ENCODE results near the gene C1orf105.

C1orf105 gene

DNA sequence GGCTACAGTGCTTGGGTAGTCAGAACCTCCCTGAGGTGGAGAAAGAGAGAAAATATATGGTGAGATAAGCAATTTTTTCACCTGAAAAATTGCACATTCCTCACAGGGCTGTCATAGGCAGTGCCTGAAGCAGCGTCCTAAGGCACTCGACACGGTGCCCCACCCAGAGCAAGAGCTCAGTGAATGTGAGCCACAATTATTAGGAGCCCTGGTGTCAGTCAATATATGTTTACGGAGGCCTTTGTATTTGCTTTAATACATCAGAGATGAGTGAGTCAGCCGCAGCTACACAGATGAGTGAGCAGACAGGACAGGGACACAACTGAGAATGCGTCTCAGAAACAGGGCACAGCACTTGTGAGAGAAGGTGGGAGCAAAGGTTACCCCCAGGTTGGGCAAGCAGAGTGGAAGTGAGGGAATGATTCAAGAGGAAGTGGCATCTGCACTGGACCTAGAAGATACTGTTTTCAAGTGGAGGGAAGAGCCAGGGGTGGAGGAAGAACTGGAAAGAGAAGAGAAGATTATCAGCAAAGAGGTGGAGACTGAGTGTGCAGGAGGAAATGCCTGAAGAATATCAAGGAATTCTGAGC lies 28.6 kb downstream of the C1orf105 start:
- Histone ChIP-seq H3K27ac (ENCODE audit: low read depth, low read length) (no peak overlapping the region), H3K9ac (ENCODE audit: low read depth, low read length) (no peak overlapping the region)

DNA sequence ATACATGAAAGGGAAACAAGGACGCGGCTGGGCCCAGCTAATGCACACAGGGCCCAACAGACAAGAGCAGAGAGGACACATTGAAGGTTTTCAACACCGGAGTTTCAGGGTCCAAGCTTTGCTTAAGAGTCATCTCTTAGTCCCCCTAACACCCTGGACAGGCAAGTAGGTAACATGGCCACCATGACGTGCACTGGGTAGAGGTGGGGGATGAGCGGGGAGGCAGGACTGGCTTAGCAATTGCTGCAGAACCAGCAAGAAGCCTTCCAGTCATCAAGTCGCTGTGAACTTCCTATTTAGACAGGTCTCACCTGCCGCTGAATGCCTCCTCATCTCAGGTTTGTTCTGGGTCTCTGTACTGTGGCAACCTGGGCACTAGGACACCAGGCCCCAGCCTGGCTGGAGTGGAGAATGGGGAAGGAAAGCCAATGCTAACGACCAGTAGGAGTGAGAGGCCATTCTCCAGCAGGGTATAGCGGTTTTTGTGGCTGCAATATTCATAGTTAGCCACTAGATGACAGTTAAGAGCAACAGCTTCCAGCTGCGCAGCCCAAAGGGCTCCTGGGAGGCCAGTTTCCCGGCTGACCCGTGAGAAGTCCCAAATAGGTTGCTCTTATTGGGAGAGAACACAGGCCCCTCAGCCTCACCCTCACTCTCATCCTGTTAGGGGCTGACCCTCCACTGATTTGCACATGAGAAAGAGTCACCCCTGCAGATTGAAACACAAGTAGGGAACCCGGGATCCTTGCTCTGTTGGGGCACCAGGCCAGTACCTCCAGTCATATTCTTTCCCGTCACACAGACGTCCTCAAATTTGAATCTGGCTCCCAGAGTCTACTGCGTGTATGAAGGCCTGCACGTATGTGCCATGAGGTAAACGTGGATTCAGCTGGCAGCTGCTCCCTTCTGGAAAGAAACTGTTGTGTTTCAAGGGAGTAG lies 29.4 kb downstream of the C1orf105 start:
- Histone ChIP-seq H3K4me1 (ENCODE audit: insufficient read depth, low read length) (peaks cover 3% of the 10 kb centered on the region; the same call in 1 of the 2 replicates), H3K4me3 (ENCODE audit: low read length) (no peak overlapping the region), H3K9ac (ENCODE audit: low read depth, low read length) (no peak overlapping the region), H3K27ac (ENCODE audit: low read depth, low read length) (no peak overlapping the region), H3K36me3 (ENCODE audit: insufficient read depth, low read length) (no peaks in the 10 kb centered on the region), H3K9me3 (ENCODE audit: insufficient read depth, low read depth, low read length) (no peaks in the 10 kb centered on the region), H3K27me3 (ENCODE audit: insufficient read depth, low read length) (no peaks in the 10 kb centered on the region)
- WGBS: 67% methylated on average over 18 of the region's 18 CpGs

More for the DNA sequence above, 28.6 kb downstream of the C1orf105 start:
- 95% methylated on average over 6 of the region's 6 CpGs for WGBS
- H3K4me3 ChIP-seq (ENCODE audit: low read length): no peak overlapping the region
- no peaks in the 10 kb centered on the region for H3K27me3 ChIP-seq (ENCODE audit: insufficient read depth, low read length)
- peaks cover 3% of the 10 kb centered on the region; the same call in 1 of the 2 replicates for H3K4me1 ChIP-seq (ENCODE audit: insufficient read depth, low read length)
- no peaks in the 10 kb centered on the region for H3K36me3 ChIP-seq (ENCODE audit: insufficient read depth, low read length)
- H3K9me3 ChIP-seq (ENCODE audit: insufficient read depth, low read depth, low read length): no peaks in the 10 kb centered on the region

DNA sequence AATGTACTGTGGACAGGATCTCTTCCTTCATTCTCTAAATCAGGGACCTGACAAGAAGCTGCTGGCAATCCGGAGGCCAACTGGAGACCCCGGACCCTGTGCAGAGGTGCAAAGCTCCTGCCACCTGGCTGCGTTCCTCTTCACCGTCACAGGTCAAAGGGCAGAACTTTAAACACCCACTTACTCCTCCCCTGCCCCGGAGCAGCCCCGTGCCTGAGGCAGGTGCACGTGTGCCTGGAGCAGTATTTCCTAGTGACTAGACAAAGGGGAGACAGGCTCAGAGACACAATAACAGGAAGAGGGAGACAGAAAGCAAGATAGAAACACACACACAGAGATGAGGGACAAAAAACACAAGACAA lies 30.0 kb downstream of the C1orf105 start:
- H3K4me3 ChIP-seq (ENCODE audit: low read length): no peak overlapping the region
- no peak overlapping the region for H3K27ac ChIP-seq (ENCODE audit: low read depth, low read length)
- H3K9me3 ChIP-seq (ENCODE audit: insufficient read depth, low read depth, low read length): no peaks in the 10 kb centered on the region
- WGBS: 83% methylated on average over 7 of the region's 7 CpGs
- peaks cover 3% of the 10 kb centered on the region; the same call in 1 of the 2 replicates for H3K4me1 ChIP-seq (ENCODE audit: insufficient read depth, low read length)
- no peaks in the 10 kb centered on the region for H3K36me3 ChIP-seq (ENCODE audit: insufficient read depth, low read length)
- no peaks in the 10 kb centered on the region for H3K27me3 ChIP-seq (ENCODE audit: insufficient read depth, low read length)
- H3K9ac ChIP-seq (ENCODE audit: low read depth, low read length): no peak overlapping the region

DNA sequence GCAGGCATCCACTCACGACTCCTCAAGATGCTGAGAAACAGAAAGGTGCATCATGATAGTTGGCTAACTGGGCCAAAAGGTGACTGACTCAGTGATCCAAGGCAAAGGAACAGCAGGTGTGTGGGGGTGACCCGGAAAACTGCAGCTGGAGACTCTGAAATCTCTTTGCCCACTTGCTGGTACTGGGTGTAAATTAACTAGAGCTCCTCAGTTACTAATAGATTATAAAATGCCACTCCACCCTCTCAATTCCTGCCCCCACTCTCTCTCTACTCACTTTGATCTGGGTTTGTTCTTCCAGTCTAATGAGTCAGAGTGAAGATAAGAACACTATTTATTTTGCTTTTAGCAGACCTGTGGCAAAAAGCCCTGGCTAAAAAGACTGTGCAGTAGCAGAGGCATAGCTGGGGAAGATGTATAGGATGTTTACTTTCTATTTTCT lies 30.5 kb downstream of the C1orf105 start:
- Histone ChIP-seq H3K9ac (ENCODE audit: low read depth, low read length) (no peak overlapping the region), H3K27me3 (ENCODE audit: insufficient read depth, low read length) (no peaks in the 10 kb centered on the region), H3K4me1 (ENCODE audit: insufficient read depth, low read length) (peaks cover 3% of the 10 kb centered on the region; the same call in 1 of the 2 replicates), H3K27ac (ENCODE audit: low read depth, low read length) (no peak overlapping the region), H3K9me3 (ENCODE audit: insufficient read depth, low read depth, low read length) (no peaks in the 10 kb centered on the region), H3K36me3 (ENCODE audit: insufficient read depth, low read length) (no peaks in the 10 kb centered on the region), H3K4me3 (ENCODE audit: low read length) (no peak overlapping the region)
- WGBS: 97% methylated on average over 2 of the region's 2 CpGs

DNA sequence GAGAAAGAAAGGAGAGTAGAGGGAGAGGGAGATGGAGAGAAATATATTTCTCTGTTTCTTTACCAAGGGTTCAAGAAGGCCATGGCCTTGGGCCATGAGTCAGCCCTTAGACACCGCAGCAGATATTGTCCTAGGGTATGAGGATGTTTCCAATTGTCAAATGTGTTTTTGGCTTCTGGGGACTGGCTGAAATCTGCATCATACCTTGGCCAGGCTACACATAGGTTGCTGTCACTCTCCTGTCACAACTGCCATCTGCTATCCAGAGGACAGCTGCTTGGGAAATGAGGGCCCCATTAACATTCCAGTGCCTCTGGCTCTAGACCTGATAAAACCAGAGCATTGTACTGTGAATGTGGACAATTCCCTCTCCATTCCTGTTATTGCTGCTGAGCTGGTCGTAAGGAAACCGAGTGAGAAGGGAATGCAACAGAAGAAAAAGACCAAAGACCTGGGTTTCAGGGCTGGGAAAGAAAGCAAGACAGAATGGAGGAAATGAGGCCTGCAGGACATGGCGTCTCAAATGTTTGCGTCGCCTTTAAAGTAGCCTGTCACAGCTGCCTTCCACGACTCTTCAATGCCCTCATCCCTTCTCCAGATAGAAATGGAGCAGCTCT lies 32.2 kb downstream of the C1orf105 start:
- H3K27ac ChIP-seq (ENCODE audit: low read depth, low read length): no peak overlapping the region
- H3K9me3 ChIP-seq (ENCODE audit: insufficient read depth, low read depth, low read length): no peaks in the 10 kb centered on the region
- no peak overlapping the region for H3K4me3 ChIP-seq (ENCODE audit: low read length)
- H3K9ac ChIP-seq (ENCODE audit: low read depth, low read length): no peak overlapping the region
- H3K36me3 ChIP-seq (ENCODE audit: insufficient read depth, low read length): no peaks in the 10 kb centered on the region
- H3K27me3 ChIP-seq (ENCODE audit: insufficient read depth, low read length): no peaks in the 10 kb centered on the region
- WGBS: 83% methylated on average over 7 of the region's 7 CpGs
- peaks cover 3% of the 10 kb centered on the region; the same call in 1 of the 2 replicates for H3K4me1 ChIP-seq (ENCODE audit: insufficient read depth, low read length)

DNA sequence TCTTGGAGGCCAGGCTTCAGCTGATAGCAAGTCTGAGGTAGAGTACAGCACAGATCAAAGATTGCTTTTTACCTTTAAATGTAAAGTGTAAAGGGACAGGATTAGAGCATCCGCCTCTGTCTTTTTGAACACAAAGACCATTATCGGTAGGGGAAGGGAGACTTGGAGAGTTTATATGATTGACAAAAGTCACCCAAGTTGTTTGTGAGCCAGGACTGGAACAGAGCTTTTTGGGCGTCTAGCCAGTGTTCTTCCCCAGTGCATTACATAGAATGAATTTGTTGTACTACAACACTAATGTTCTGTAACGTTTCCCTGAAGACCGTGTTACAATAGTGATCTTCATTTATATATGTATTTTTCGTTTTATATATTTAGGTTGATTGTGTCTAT lies 32.7 kb downstream of the C1orf105 start:
- no peak overlapping the region for H3K9ac ChIP-seq (ENCODE audit: low read depth, low read length)
- no peak overlapping the region for H3K27ac ChIP-seq (ENCODE audit: low read depth, low read length)
- 95% methylated on average over 3 of the region's 6 CpGs for WGBS
- no peaks in the 10 kb centered on the region for H3K9me3 ChIP-seq (ENCODE audit: insufficient read depth, low read depth, low read length)
- H3K4me3 ChIP-seq (ENCODE audit: low read length): no peak overlapping the region
- no peaks in the 10 kb centered on the region for H3K27me3 ChIP-seq (ENCODE audit: insufficient read depth, low read length)
- H3K4me1 ChIP-seq (ENCODE audit: insufficient read depth, low read length): peaks cover 3% of the 10 kb centered on the region; the same call in 1 of the 2 replicates
- H3K36me3 ChIP-seq (ENCODE audit: insufficient read depth, low read length): no peaks in the 10 kb centered on the region

DNA sequence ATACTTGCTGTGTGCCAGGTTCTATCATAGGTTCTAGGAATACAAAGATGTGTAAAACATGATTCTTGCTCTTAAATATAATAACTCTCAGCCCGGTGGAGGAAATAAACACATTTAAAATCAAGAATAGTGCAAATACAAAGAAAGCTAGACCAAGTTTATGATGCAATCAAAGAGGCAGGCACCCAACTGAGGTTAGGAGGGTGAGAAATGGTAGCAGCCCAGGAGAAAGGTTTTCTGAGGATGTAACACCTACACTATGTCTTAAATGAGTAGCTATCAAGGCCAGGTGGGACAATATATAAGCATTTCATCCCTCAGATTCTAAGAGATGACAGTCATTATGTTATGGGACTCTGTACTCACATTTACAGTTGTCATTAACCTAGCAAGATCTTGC lies 33.1 kb downstream of the C1orf105 start:
- Histone ChIP-seq H3K9me3 (ENCODE audit: insufficient read depth, low read depth, low read length) (no peaks in the 10 kb centered on the region), H3K27me3 (ENCODE audit: insufficient read depth, low read length) (no peaks in the 10 kb centered on the region), H3K4me3 (ENCODE audit: low read length) (no peak overlapping the region), H3K4me1 (ENCODE audit: insufficient read depth, low read length) (peaks cover 3% of the 10 kb centered on the region; the same call in 1 of the 2 replicates), H3K36me3 (ENCODE audit: insufficient read depth, low read length) (no peaks in the 10 kb centered on the region), H3K27ac (ENCODE audit: low read depth, low read length) (no peak overlapping the region), H3K9ac (ENCODE audit: low read depth, low read length) (no peak overlapping the region)
- no CpG with 5 or more reads among the region's 1 CpG for WGBS

DNA sequence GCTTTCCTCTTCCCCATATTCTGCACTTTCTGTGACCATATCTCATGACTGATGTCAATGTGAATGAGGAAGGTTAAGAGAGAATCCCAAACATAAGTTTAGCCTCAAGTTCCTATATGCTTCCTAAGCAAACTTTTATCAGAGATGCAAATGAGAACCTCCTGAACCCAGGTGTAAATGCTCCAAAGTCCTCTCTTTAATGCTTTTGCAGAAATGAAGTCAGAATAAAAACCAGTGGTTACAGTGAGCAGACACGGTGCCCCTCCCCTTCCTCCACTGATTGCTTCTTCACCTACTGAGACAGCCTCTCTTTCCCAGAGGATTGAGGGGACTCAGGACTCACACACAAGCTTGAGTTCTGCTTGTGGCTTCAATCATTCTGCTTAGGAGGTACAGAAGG lies 35.0 kb downstream of the C1orf105 start:
- 87% methylated on average over 1 of the region's 1 CpG for WGBS
- Histone ChIP-seq H3K27ac (ENCODE audit: low read depth, low read length) (no peak overlapping the region), H3K36me3 (ENCODE audit: insufficient read depth, low read length) (no peaks in the 10 kb centered on the region)

DNA sequence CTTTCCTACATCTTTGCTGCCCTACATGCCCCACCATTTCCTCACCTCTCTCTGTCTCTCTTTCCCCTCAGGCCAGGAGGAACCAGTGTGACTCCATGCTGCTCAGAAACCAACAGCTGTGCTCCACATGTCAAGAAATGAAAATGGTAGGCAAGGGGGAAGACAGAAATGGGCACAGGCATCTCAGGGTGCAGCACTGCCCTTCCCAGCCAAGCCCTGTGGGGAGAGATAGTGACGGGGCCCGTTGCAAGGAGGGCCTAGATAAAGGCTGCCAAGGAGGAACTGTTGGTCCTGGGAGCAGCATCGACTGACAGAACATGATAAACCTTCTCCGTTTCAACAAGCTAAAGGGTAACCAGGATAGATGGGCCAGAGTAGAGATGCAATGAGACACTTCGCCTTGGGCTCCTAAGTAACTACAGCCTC lies 35.9 kb downstream of the C1orf105 start:
- H3K27ac ChIP-seq (ENCODE audit: low read depth, low read length): no peak overlapping the region
- peaks cover 12% of the 10 kb centered on the region for H3K4me1 ChIP-seq (ENCODE audit: insufficient read depth, low read length)
- no peak overlapping the region for H3K4me3 ChIP-seq (ENCODE audit: low read length)
- 94% methylated on average over 5 of the region's 5 CpGs for WGBS
- no peak overlapping the region for H3K9ac ChIP-seq (ENCODE audit: low read depth, low read length)
- no peaks in the 10 kb centered on the region for H3K9me3 ChIP-seq (ENCODE audit: insufficient read depth, low read depth, low read length)
- no peaks in the 10 kb centered on the region for H3K27me3 ChIP-seq (ENCODE audit: insufficient read depth, low read length)
- H3K36me3 ChIP-seq (ENCODE audit: insufficient read depth, low read length): no peaks in the 10 kb centered on the region

More for the DNA sequence above, 35.0 kb downstream of the C1orf105 start:
- peaks cover 3% of the 10 kb centered on the region for H3K4me1 ChIP-seq (ENCODE audit: insufficient read depth, low read length)
- no peaks in the 10 kb centered on the region for H3K27me3 ChIP-seq (ENCODE audit: insufficient read depth, low read length)
- H3K4me3 ChIP-seq (ENCODE audit: low read length): no peak overlapping the region
- no peaks in the 10 kb centered on the region for H3K9me3 ChIP-seq (ENCODE audit: insufficient read depth, low read depth, low read length)
- H3K9ac ChIP-seq (ENCODE audit: low read depth, low read length): no peak overlapping the region

DNA sequence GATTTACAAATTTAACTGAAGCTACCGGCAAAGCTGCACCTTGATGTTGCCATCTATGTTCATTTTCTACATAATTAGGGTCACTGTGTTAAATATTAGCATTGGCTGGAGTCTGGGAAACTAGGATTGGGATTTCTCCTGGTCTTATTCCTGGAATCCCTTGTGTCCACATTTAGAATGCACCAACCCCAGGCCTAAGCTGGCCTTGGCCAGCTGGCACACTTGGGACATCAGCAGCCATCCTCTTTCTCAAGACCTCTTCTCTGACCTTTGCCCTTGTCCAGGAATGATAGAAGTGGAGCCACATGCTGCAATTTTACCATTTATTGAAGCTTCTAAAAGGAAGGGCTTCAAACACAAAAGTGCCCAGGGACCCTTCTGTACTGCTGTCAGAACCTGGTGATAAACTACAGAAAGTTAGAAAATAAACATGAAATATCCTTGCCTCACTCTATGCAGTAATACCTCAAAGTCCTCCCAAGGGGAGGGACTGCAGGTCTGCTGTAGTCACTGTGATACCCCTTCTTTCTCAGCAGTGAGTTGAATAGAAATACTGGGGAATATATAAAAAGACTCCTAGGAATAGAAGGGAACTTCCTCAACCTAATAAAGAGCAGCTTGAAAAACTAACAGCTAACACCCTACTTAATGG lies 37.1 kb downstream of the C1orf105 start:
- no peaks in the 10 kb centered on the region for H3K9me3 ChIP-seq (ENCODE audit: insufficient read depth, low read depth, low read length)
- no peak overlapping the region for H3K4me3 ChIP-seq (ENCODE audit: low read length)
- peaks cover 19% of the 10 kb centered on the region for H3K4me1 ChIP-seq (ENCODE audit: insufficient read depth, low read length)
- H3K36me3 ChIP-seq (ENCODE audit: insufficient read depth, low read length): no peaks in the 10 kb centered on the region
- no peak overlapping the region for H3K9ac ChIP-seq (ENCODE audit: low read depth, low read length)
- no peak overlapping the region for H3K27ac ChIP-seq (ENCODE audit: low read depth, low read length)
- 100% methylated on average over 1 of the region's 1 CpG for WGBS
- no peaks in the 10 kb centered on the region for H3K27me3 ChIP-seq (ENCODE audit: insufficient read depth, low read length)

Measured in HUES64 (cell line).